Heart right ventricle (tissue), 16 donors: Measurements from ENCODE around the gene MON1A. TPM values are rescaled to one million over a fixed set of nuclear protein-coding genes. Genes with fewer than 3 reads are reported as not detected.

Experiments
- ATAC-seq, 8 donors: fragments of 200-7000 bp; cut with Tn5 transposase; one replicate each; pipeline ENCODE4 v1.9.1; 2020; ENCODE audit warnings: mild to moderate bottlenecking in 8 of 8, moderate library complexity in 8 of 8, moderate number of reproducible peaks in 1 of 8
- DNase-seq, 2 donors: peaks; one replicate each; pipeline ENCODE4 v3.0.0-alpha.2; 2020
- H3K27ac ChIP-seq, 10 donors: fragments of 200-600 bp; sonication (generic) in 2 of 10; one replicate each; pipeline versions ENCODE4 v1.5.0 to v1.8.0; 2020 to 2022; ENCODE audit warnings: mild to moderate bottlenecking in 3 of 10
- H3K27me3 ChIP-seq, 7 donors: fragments of 200-600 bp; one replicate each; pipeline ENCODE4 v1.8.0; 2021 to 2022; ENCODE audit warnings: mild to moderate bottlenecking in 2 of 7
- H3K36me3 ChIP-seq, 9 donors: fragments of 200-600 bp; sonication (generic) in 1 of 9; one replicate each; pipeline versions ENCODE4 v1.5.0 to v1.8.0; 2020 to 2022; ENCODE audit warnings: mild to moderate bottlenecking in 2 of 9
- H3K4me1 ChIP-seq, 9 donors: fragments of 200-600 bp; sonication (generic) in 1 of 9; one replicate each; pipeline versions ENCODE4 v1.5.0 to v1.8.0; 2020 to 2022; ENCODE audit warnings: mild to moderate bottlenecking in 4 of 9
- H3K4me3 ChIP-seq, 10 donors: fragments of 200-600 bp; sonication (generic) in 2 of 10; one replicate each; pipeline versions ENCODE4 v1.5.0 to v1.8.0; 2020 to 2022; ENCODE audit warnings: mild to moderate bottlenecking in 7 of 10, moderate library complexity in 2 of 10
- H3K9me3 ChIP-seq, 11 donors: fragments of 200-600 bp in 10 of 11; sonication (generic) in 2 of 11; one replicate each; pipeline versions ENCODE4 v1.5.0 to v1.8.0; 2013 to 2022; ENCODE audit warnings: mild to moderate bottlenecking in 2 of 11, control low read depth in 1 of 11, moderate library complexity in 1 of 11
- CTCF ChIP-seq, 9 donors: fragments of 200-600 bp; sonication (generic) in 2 of 9; IDR thresholded peaks; one replicate each; pipeline versions ENCODE4 v1.5.0 to v1.8.0; 2021 to 2022; ENCODE audit warnings: antibody characterized with exemption in 9 of 9, mild to moderate bottlenecking in 5 of 9, moderate library complexity in 1 of 9
- WGBS, 2 donors: extraction: QIAGEN DNeasy Blood & Tissue Kit; methylation state at CpG; one replicate each; pipeline ENCODE4 v1.1.7; 2013; ENCODE audit warnings: inconsistent platforms in 1 of 2; 5-methylcytosine and 5-hydroxymethylcytosine counted together
- intact Hi-C, 10 donors: fragments of 100-400 bp; cut with DNase I; formaldehyde crosslinking; loops; one replicate each; pipeline versions ENCODE4 v1.11.1 to v1.14.2; 2022
- polyA plus RNA-seq, 2 donors: library from polyadenylated mRNA; stranded (reverse); fragments of 200-250 nt; gene quantifications; one replicate each; pipeline ENCODE4 v1.2.3, GENCODE V29; 2013
- total RNA-seq, 10 donors: library from RNA; stranded (reverse); fragmentation: NEBNext Ultra II Directional in 3 of 10; extraction: Animal tissue kit (Norgen Biotek cat#: 25700) in 3 of 10; gene quantifications; one replicate each; pipeline versions ENCODE4 v1.2.1 to v1.2.4, GENCODE V29; 2021 to 2023
- donor health status: Arrhythmogenic right ventricular cardiomyopathy.
- donor health status: ischemic (EF 13 %, LVEDD 7.1; RV severe dilation, severe dysfunction).
- donor health status: healthy with polysubstance abuse.
- donor health status: DM: no; HTN: yes; CAD: no.
- donor health status: DM: no; HTN: no; CAD: no.
- donor health status: ischemic (EF 25% LVEDD 6.9; RV normal size, moderate dysfunction).
- donor health status: ischemic (EF 25% LVEDD 5.7; RV mildly dilated, moderate dysfunction).
- donor health status: healthy.
- donor health status: DM: yes; HTN: yes; CAD: no.
- donor health status: Ischemic cardiomyopathy.
- donor health status: ischemic (EF 35%, LVEDD 5.7; RV mildly dilated, moderate dysfunction).
- donor health status: nonischemic (EF 11% LVEDD 7.7; RV severe dilation, severe dysfunction).
- donor health status: DM: yes; HTN: yes; CAD: no.
- donor health status: PGD.
- donor health status: ischemic (EF 29% LVEDD 5.4; RV normal size, mild dysfunction).
- donor health status: nonischemic (EF 23%, LVEDD 6.1; RV moderate dilation, normal function).

MON1A gene
- total and polyA plus RNA-seq, 12 donors = 5.3 to 10.6 (median 6.7) TPM

GRCh38 chr3:49899815-49900214 lies 29.8 kb downstream of the MON1A start:
- ATAC-seq (no peak), DNase-seq (no peak)
- WGBS, 2 donors = 58 to 73% methylated on average over 5 of the region's 5 CpGs
- Histone ChIP-seq H3K36me3 (peaks cover 0 to 9% (median 0%) of the 10 kb centered on the region in 9 donors), H3K27ac (no peak overlapping the region), H3K4me1 (peaks cover 6 to 42% (median 24%) of the 10 kb centered on the region in 9 donors), H3K4me3 (no peak overlapping the region), H3K27me3 (no peaks in the 10 kb centered on the region), H3K9me3 (no peaks in the 10 kb centered on the region)
- TF ChIP-seq CTCF (IDR thresholded peaks at IDR 0.05) = peak in 6 of 9 donors; percentile 19 to 52 (median 37)
- intact Hi-C loops = loop anchor here in 8 of 10 donors (5.0 to 10.0 kb wide), 7 partner anchors 38 to 195 kb away; partner anchors contain the start of genes TRAIP (in 4 of the 8) and GMPPB (in 1 of the 8)

- Histone ChIP-seq H3K9me3 (no peaks in the 10 kb centered on the region), H3K36me3 (peaks cover 0 to 9% (median 0%) of the 10 kb centered on the region in 9 donors), H3K27me3 (no peaks in the 10 kb centered on the region), H3K27ac (no peak overlapping the region), H3K4me3 (no peak overlapping the region), H3K4me1 (peaks cover 6 to 36% (median 17%) of the 10 kb centered on the region in 9 donors)
- intact Hi-C loops = no loop called here
- ATAC-seq = no peak
- no peak for DNase-seq
- 77 to 81% methylated on average over 6 of the region's 6 CpGs for WGBS, 2 donors
- no peak for TF ChIP-seq CTCF (IDR thresholded peaks at IDR 0.05)
Measured at GRCh38 chr3:49898991-49899390, 30.6 kb downstream of the MON1A start.

GRCh38 chr3:49896345-49896744 lies 33.3 kb downstream of the MON1A start:
- intact Hi-C loops = no loop called here
- H3K4me3 ChIP-seq = no peak overlapping the region
- H3K36me3 ChIP-seq = peaks cover 0 to 9% (median 0%) of the 10 kb centered on the region in 9 donors
- H3K9me3 ChIP-seq = no peaks in the 10 kb centered on the region
- no peaks in the 10 kb centered on the region for H3K27me3 ChIP-seq
- peaks cover 0 to 11% (median 9%) of the 10 kb centered on the region in 9 donors for H3K4me1 ChIP-seq
- ATAC-seq (peak in 5 of 8 donors; percentile 8 to 43 (median 31)), DNase-seq (no peak)
- WGBS, 2 donors = 68 to 76% methylated on average over 5 of the region's 5 CpGs
- H3K27ac ChIP-seq = no peak overlapping the region
- TF ChIP-seq CTCF (IDR thresholded peaks at IDR 0.05) = no peak

GRCh38 chr3:49895791-49896190 lies 33.8 kb downstream of the MON1A start:
- intact Hi-C loops = no loop called here

More at GRCh38 chr3:49895791-49896190, 33.8 kb downstream of the MON1A start:
- Histone ChIP-seq H3K9me3 (no peaks in the 10 kb centered on the region), H3K27me3 (no peaks in the 10 kb centered on the region), H3K27ac (no peak overlapping the region), H3K4me1 (peaks cover 0 to 7% (median 5%) of the 10 kb centered on the region in 9 donors), H3K4me3 (no peak overlapping the region), H3K36me3 (peaks cover 0 to 9% (median 0%) of the 10 kb centered on the region in 9 donors)
- WGBS, 2 donors = 95 to 96% methylated on average over 9 of the region's 9 CpGs
- no peak for ATAC-seq
- no peak for TF ChIP-seq CTCF (IDR thresholded peaks at IDR 0.05)
- DNase-seq = no peak
